ENCODE results near the gene E2F4. TPM values are rescaled to one million over a fixed set of nuclear protein-coding genes. Genes with fewer than 3 reads are reported as not detected.

E2F4 gene
- total RNA-seq, 1 experiment from 2014 or later = 114 TPM

GRCh38 chr16:67226804-67227566, 35.0 kb downstream of the E2F4 start, which contains the start of gene TMEM208:
TSS of gene TMEM208 (plus strand) at chr16:67227130. CDS start at chr16:67227219, 89 bp downstream.
- peaks cover 18 to 35% of the 10 kb centered on the region in 2 experiments; a peak in 3 of 4 replicates for H3K36me3 ChIP-seq (ENCODE audit: control insufficient read depth in 1 of 2, insufficient read depth in 2 of 2, low read length in 2 of 2)
- ChIA-PET POLR2A (interaction anchor here (0.8 to 1.6 kb wide), 8 partner anchors 10 to 56 kb away, joined by 3 to 13 read pairs (median 3); partner anchors contain the start of genes FHOD1 and NOL3), RAD21 (ENCODE audit: low non-redundant PET in 1 of 2, low total read pairs in 2 of 2, uncharacterized antibody in 2 of 2, unreplicated experiment in 2 of 2) (interaction anchor here in 1 of 2 experiments (1.0 kb wide), 1 partner anchor 20 kb away, joined by 6 read pairs; the partner anchor contains the start of gene FHOD1), CTCF (interaction anchor here (0.7 to 2.5 kb wide), 8 partner anchors 9 to 266 kb away, joined by 3 to 10 read pairs (median 4); partner anchors contain the start of genes ATP6V0D1, CES3 and ELMO3)
- H3K4me2 ChIP-seq (ENCODE audit: low read length) = peak within 1 kb of the TSS; percentile 88
- peak within 1 kb of the TSS; percentile 80 to 88 for H3K4me3 ChIP-seq (replicated peaks in 1 of 2; ENCODE audit: low read depth in 1 of 2, low read length in 2 of 2)
- peak within 1 kb of the TSS; percentile 80 for H3K9ac ChIP-seq (ENCODE audit: low read length)
- H3K9me2 ChIP-seq (ENCODE audit: insufficient read depth) = no peaks in the 10 kb centered on the region
- H3K9me3 ChIP-seq (ENCODE audit: control insufficient read depth in 1 of 2, insufficient read depth in 1 of 2, low read depth in 1 of 2, low read length in 2 of 2) = no peaks in the 10 kb centered on the region
- TSS peak; percentile 50 for BruUV-seq (replicated peaks)
- intact Hi-C loops (cut with micrococcal nuclease) = no loop called here
- no peaks in the 10 kb centered on the region for H4K20me1 ChIP-seq (ENCODE audit: insufficient read depth)
- H3K27me3 ChIP-seq (ENCODE audit: insufficient read depth, low read length) = no peaks in the 10 kb centered on the region
- H3K79me2 ChIP-seq (ENCODE audit: insufficient read depth, low read length) = peaks cover 18% of the 10 kb centered on the region
- peaks cover 6 to 18% of the 10 kb centered on the region in 2 experiments; a peak in 3 of 4 replicates for H3K4me1 ChIP-seq (ENCODE audit: control insufficient read depth in 1 of 2, insufficient read depth in 2 of 2, low read length in 2 of 2)
- DNase-seq (ENCODE audit: low read depth, low spot score) (peak; percentile 95), ATAC-seq (peak; percentile 94)
- H2AFZ ChIP-seq (ENCODE audit: low read depth, low read length, poor library complexity, severe bottlenecking) = no peak within 1 kb of the TSS
- peak within 1 kb of the TSS; percentile 48 for H3K27ac ChIP-seq (ENCODE audit: low read depth, low read length)
- TF ChIP-seq ELF1 (IDR thresholded peaks at IDR 0.05; ENCODE audit: borderline replicate concordance, low read depth) = peak; percentile 96; the same call in 1 of the 2 replicates
- peak; percentile 96 for TF ChIP-seq EGR1 (IDR thresholded peaks at IDR 0.05; ENCODE audit: low read depth)
- TF ChIP-seq ZBTB33 (IDR thresholded peaks at IDR 0.05; ENCODE audit: extremely low read depth, insufficient replicate concordance, low read length) = no peak
- peak; percentile 66 for TF ChIP-seq POLR2A (IDR thresholded peaks at IDR 0.05; ENCODE audit: borderline replicate concordance, extremely low read depth, insufficient read depth, insufficient read length)
- TF ChIP-seq CEBPB (IDR thresholded peaks at IDR 0.05; ENCODE audit: low read depth) = no peak
- no peak; the same call in 1 of the 2 replicates for TF ChIP-seq CBX3 (IDR thresholded peaks at IDR 0.05; ENCODE audit: low read depth)
- peak; percentile 78 for TF ChIP-seq SIN3A (IDR thresholded peaks at IDR 0.05; ENCODE audit: low read depth)
- peak; percentile 89 for TF ChIP-seq MAX (IDR thresholded peaks at IDR 0.05)
- TF ChIP-seq POLR2AphosphoS5 (IDR thresholded peaks at IDR 0.05; ENCODE audit: low read depth, low read length) = peak; percentile 71
- TF ChIP-seq RAD21 (IDR thresholded peaks at IDR 0.05; ENCODE audit: low read depth) = no peak
- TF ChIP-seq ATF3 (IDR thresholded peaks at IDR 0.05) = no peak
- TF ChIP-seq EZH2 (IDR thresholded peaks at IDR 0.05) = no peak
- peak; percentile 97 for TF ChIP-seq SP1 (IDR thresholded peaks at IDR 0.05; ENCODE audit: low read depth)
- TF ChIP-seq ZFX (IDR thresholded peaks at IDR 0.05) = 0 out of 2 replicates have a peak, but pooled peaks have one; percentile 30
- TF ChIP-seq FOSL1 (IDR thresholded peaks at IDR 0.05; ENCODE audit: low read depth) = no peak
- TF ChIP-seq TCF7L2 (IDR thresholded peaks at IDR 0.05; ENCODE audit: borderline replicate concordance, extremely low read depth, insufficient read depth, insufficient read length) = no peak
- no peak for TF ChIP-seq ZNF274 (IDR thresholded peaks at IDR 0.05; ENCODE audit: low read depth, low read length)
- TF ChIP-seq YY1 (IDR thresholded peaks at IDR 0.05; ENCODE audit: extremely low read depth, insufficient replicate concordance, low read depth, low read length) = peak; percentile 90
- TF ChIP-seq REST (IDR thresholded peaks at IDR 0.05; ENCODE audit: low read depth) = no peak
- no peak for TF ChIP-seq JUND (IDR thresholded peaks at IDR 0.05)
- TF ChIP-seq SRF (IDR thresholded peaks at IDR 0.05; ENCODE audit: low read depth) = peak; percentile 99

All from HCT116 (cell line).